HUES48 (cell line): ENCODE data around the gene KBTBD13.
A peak's percentile ranks its signal among the peaks of the same experiment; 100 is the strongest.

ENCODE experiments used
- H3K27ac ChIP-seq: one replicate; pipeline ENCODE4 v1.7.0; 2013; ENCODE audit warnings: low read depth, low read length, inconsistent platforms
- H3K27me3 ChIP-seq: 2 replicates; pipeline ENCODE4 v1.6.1; 2013; ENCODE audit warnings: mild to moderate bottlenecking, low read length; ENCODE audit not compliant: control insufficient read depth, insufficient read depth
- H3K36me3 ChIP-seq: 2 replicates; pipeline ENCODE4 v1.6.1; 2013; ENCODE audit warnings: low read length; ENCODE audit not compliant: control insufficient read depth, insufficient read depth
- H3K4me1 ChIP-seq: 2 replicates; pipeline ENCODE4 v1.6.1; 2013; ENCODE audit warnings: mild to moderate bottlenecking, low read length; ENCODE audit not compliant: control insufficient read depth, insufficient read depth
- H3K4me3 ChIP-seq: 2 replicates; pipeline ENCODE4 v1.5.1; 2013; ENCODE audit warnings: mild to moderate bottlenecking, low read depth, low read length
- H3K9ac ChIP-seq: 2 replicates; pipeline ENCODE4 v1.6.1; 2013; ENCODE audit warnings: mild to moderate bottlenecking, low read depth, low read length, moderate library complexity
- H3K9me3 ChIP-seq: 2 replicates; pipeline ENCODE4 v1.6.1; 2013; ENCODE audit warnings: low read length; ENCODE audit not compliant: control insufficient read depth, insufficient read depth

Gene KBTBD13

DNA sequence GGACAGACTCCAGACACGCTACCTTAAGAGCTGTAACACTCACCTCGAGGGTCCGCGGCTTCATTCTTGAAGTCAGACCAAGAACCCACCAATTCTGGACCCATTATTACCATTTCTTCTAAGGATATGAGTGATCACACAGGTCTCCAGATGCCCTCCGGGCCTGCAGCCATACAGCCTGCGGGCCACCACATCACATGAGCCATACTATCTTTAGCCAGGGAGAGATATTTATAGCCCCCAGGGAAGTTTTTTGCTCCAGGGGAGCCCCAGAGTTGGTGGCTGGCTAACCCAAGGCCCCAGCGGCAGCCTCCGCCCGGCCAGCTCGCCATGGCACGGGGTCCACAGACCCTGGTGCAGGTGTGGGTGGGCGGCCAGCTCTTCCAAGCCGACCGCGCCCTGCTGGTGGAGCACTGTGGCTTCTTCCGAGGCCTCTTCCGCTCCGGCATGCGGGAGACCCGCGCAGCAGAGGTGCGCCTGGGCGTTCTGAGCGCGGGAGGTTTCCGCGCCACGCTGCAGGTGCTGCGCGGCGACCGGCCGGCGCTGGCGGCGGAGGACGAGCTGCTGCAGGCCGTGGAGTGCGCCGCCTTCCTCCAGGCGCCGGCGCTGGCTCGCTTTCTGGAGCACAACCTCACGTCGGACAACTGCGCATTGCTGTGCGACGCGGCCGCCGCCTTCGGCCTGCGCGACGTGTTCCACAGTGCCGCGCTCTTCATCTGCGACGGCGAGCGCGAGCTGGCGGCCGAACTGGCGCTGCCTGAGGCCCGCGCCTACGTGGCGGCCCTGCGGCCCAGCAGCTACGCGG is at the start of gene KBTBD13:
KBTBD13 (plus strand) TSS at position 261 of the 805 bp plus-strand sequence; CDS start at position 331, 70 bp downstream.
- no peaks in the 10 kb centered on the region for H3K4me1 ChIP-seq
- H3K27ac ChIP-seq, result no peak within 1 kb of the TSS
- peaks cover 5% of the 10 kb centered on the region; the same call in 1 of the 2 replicates for H3K27me3 ChIP-seq
- H3K9me3 ChIP-seq, result no peaks in the 10 kb centered on the region
- no peak within 1 kb of the TSS for H3K9ac ChIP-seq
- no peaks in the 10 kb centered on the region for H3K36me3 ChIP-seq
- no peak within 1 kb of the TSS for H3K4me3 ChIP-seq

DNA sequence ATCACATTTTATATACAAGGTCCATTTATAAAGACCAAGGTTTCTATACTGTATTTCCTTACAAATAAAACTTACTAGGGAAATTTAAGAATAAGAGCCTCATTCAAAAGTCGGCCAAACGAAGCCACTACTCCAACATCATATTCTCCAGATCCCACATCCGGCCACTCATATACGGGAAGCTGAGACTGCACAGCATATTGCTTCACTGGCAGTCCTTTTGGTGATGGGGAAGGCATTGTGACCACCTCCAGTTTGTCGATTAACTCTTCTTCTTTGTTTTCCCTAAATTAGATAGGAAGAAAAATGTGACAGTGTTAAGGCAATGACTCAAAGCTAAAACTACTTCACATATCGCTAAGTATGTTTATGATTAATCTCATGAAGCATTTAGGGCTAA is 49.8 kb upstream of the KBTBD13 start:
- Histone ChIP-seq H3K9ac (no peak overlapping the region), H3K36me3 (peaks cover 42% of the 10 kb centered on the region), H3K27ac (no peak overlapping the region), H3K4me3 (no peak overlapping the region), H3K27me3 (no peaks in the 10 kb centered on the region), H3K9me3 (no peaks in the 10 kb centered on the region), H3K4me1 (peaks cover 5% of the 10 kb centered on the region; the same call in 1 of the 2 replicates)

DNA sequence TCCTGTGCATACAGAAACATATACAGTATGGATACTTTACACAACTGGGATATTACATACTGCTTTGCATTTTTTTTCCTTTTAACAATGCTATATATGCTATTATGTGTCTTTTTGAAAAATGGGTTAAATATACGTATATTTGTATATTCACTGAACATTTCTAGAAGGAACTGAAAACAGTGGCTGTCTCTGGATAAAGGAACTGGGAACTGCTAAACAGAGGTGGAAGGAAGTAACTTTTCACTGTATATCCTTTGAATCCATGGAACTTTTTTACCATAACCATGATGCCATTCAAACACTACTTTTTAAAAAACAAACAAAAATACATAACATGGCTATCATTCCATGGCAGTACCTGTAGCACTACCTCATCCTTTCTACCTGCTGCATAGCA is 49.0 kb upstream of the KBTBD13 start:
- H3K4me1 ChIP-seq, result peaks cover 5% of the 10 kb centered on the region; the same call in 1 of the 2 replicates
- H3K9ac ChIP-seq, result no peak overlapping the region
- no peak overlapping the region for H3K27ac ChIP-seq
- H3K27me3 ChIP-seq, result no peaks in the 10 kb centered on the region
- H3K9me3 ChIP-seq, result no peaks in the 10 kb centered on the region
- H3K36me3 ChIP-seq, result peaks cover 37% of the 10 kb centered on the region
- no peak overlapping the region for H3K4me3 ChIP-seq

DNA sequence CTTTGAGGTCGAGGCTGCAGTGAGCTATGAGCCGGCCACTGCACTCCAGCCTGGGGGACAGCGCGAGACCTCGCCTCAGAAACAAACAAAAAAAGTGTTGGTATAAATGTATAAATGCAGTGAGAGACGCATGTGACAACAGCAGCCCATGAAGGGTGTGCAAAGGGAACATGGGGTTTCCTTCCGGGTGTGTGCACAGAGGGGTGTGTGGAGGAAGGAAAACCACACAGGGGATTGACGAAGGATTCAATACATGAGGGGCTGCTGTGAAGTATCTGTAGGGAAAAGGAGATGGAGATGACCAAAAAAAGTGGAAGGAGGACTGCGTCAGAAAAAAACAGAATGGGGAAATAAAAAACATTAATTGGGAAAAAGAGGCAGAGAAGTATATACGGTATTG is 48.2 kb upstream of the KBTBD13 start:
- Histone ChIP-seq H3K4me1 (peaks cover 5% of the 10 kb centered on the region; the same call in 1 of the 2 replicates), H3K27me3 (no peaks in the 10 kb centered on the region), H3K9ac (no peak overlapping the region), H3K4me3 (peak overlapping the region; percentile 93), H3K27ac (no peak overlapping the region), H3K36me3 (peaks cover 31% of the 10 kb centered on the region), H3K9me3 (no peaks in the 10 kb centered on the region)

DNA sequence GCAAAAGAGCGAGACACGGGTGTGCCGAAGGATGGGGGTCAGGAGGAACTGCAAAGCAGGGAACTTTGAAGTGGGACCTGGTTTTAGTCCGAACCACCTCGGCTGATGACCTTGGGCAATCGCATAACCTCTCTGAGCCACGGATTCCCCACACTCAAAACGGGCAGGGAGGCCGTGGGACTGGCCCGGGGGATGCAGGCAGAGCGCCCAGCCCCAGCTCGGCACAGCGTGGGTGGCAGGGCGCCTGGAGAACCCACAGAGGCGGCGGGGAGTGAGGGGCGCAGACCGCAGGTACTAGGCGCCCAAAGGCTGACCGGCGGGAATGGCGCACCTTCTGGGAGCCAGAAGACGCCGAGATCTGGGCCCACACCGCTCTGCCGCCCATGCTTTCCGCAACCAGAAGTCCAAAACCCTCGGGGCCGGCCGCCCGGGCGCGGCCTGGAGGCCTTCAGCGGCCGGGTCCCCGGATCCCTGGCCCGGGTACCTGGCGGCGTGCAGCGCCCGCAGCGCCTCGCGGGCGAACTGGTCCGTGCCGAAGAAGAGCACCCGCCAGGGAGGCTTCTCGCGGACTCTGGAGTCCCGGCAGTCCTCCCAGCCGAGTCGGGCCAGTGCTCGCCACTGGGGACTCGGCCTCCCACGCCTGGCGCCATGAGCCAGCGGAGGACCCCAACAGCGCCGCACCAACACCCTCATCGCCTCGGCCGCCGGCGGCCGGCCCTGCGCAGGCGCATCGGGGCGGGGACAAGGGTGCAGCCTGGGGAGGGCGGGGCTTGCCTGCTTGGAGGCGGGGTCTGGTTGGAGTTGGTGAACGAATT is 47.4 kb upstream of the KBTBD13 start, which contains the start of gene MTFMT:
MTFMT (minus strand) TSS at position 719 of the 815 bp plus-strand sequence; CDS start at position 693, 26 bp downstream.
- H3K27me3 ChIP-seq, result no peaks in the 10 kb centered on the region
- peak within 1 kb of the TSS; percentile 50 for H3K27ac ChIP-seq
- peaks cover 5% of the 10 kb centered on the region; the same call in 1 of the 2 replicates for H3K4me1 ChIP-seq
- H3K9ac ChIP-seq, result peak within 1 kb of the TSS; percentile 76
- H3K9me3 ChIP-seq, result no peaks in the 10 kb centered on the region
- H3K4me3 ChIP-seq, result peak within 1 kb of the TSS; percentile 93
- H3K36me3 ChIP-seq, result peaks cover 28% of the 10 kb centered on the region

DNA sequence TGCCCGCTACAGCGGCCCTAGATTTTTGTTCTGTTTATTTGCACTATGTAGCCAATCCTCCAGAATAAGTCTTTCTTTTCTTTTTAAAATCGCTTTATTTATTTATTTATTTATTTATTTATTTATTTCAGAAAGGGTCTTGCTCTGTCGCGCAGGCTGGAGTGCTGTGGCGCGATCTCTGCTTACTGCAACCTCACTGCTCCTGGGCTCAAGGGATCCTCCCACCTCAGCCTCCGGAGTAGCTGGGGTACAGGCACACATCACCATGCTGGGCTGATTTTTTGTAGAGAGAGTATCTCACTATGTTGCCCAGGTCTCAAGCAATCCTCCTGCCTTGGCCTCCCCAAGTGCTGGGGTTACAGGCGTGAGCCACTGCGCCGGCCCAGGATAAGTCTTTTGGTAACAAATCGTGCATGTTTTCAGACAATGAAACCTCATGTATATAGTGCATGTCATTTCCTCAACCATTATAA is 46.8 kb upstream of the KBTBD13 start:
- Histone ChIP-seq H3K27me3 (no peaks in the 10 kb centered on the region), H3K4me1 (peaks cover 5% of the 10 kb centered on the region; the same call in 1 of the 2 replicates), H3K9ac (no peak overlapping the region), H3K9me3 (no peaks in the 10 kb centered on the region), H3K27ac (no peak overlapping the region), H3K4me3 (peak overlapping the region; percentile 93; the same call in 1 of the 2 replicates), H3K36me3 (peaks cover 22% of the 10 kb centered on the region)

DNA sequence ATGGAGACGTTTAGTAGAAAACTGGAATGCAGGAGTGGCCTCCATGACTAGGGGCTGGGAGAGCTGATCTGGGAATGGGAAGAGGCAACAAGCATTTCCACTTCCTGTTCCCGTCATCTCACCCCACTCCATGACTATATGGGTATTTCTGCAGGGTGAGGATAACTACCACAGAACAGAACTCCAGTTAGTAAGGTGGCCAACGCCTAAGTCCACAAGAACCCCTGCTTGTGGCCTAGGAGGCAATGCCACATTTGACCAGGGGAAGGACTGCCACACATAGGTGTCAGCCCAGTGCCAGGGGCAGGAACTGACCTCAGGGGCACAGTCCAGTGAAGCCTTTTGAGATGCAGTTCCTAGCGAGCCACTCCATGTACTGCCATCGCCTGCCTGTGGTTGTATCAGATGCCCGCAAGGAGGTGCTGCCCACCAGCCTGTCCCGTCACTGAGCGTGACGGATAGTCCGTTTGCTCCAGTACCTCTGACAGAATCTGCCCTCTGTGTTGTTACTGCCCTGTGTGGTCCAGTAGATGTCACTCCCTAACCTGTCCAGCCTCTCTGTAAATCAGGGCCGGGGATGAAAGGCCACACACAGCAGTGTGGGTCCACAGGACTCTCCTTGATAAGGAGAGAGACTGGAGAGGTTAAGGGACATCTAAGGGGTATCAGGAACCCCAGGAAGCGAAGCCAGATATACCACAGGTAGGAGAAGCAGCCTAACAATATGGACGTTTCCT is 43.6 kb upstream of the KBTBD13 start:
- Histone ChIP-seq H3K27me3 (no peaks in the 10 kb centered on the region), H3K4me3 (no peak overlapping the region), H3K9me3 (no peaks in the 10 kb centered on the region), H3K27ac (no peak overlapping the region), H3K4me1 (peaks cover 5% of the 10 kb centered on the region; the same call in 1 of the 2 replicates), H3K36me3 (no peaks in the 10 kb centered on the region), H3K9ac (no peak overlapping the region)

DNA sequence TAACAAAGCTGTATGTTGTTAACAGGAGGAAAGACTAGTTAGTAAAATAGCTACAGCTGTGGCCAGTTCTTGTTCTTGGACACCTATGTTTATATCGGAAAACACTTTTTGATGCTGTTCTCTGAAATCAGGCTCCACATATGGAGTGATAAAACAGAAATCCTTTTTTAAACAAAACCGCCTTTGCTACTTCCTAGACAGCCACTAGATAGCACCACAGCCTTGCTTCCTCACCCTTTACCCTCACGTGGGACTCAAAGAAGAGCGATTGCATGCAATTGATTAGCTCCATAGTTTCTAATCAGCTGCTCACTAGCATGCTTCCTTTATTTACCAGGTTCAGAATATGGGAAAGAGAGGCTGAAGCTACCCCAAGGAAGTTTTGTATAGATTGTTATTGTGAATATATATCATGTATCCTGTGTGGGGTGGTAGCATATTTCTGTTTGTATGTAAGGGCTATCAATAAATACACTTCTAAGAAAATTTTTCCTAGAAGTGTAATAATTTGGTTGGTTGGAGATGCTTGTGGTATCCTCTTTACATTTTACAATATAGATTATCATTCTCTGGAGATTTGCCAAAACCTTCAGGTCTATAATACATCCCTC is 42.8 kb upstream of the KBTBD13 start:
- H3K27me3 ChIP-seq, result no peaks in the 10 kb centered on the region
- H3K27ac ChIP-seq, result no peak overlapping the region
- no peaks in the 10 kb centered on the region for H3K9me3 ChIP-seq
- H3K4me3 ChIP-seq, result no peak overlapping the region
- no peaks in the 10 kb centered on the region for H3K36me3 ChIP-seq
- no peaks in the 10 kb centered on the region for H3K4me1 ChIP-seq
- no peak overlapping the region for H3K9ac ChIP-seq

DNA sequence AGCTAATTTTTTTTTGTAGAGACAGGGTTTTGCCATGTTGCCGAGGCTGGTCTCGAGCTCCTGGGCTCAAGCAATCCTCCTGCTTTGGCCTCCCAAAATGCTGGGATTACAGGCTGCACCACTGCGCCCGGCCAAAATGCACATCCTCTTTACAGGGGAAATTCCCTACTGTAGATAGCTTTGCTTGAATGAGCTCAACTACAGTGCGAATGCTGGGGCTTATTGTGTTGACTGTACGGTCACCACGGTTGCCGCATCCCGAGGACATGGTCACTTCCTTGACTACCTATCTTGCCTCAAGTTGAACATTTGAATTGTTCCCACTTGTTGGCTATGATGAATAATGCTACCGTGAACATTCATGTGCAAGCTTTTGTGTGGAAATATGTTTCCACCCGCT is 41.8 kb upstream of the KBTBD13 start:
- no peaks in the 10 kb centered on the region for H3K27me3 ChIP-seq

DNA sequence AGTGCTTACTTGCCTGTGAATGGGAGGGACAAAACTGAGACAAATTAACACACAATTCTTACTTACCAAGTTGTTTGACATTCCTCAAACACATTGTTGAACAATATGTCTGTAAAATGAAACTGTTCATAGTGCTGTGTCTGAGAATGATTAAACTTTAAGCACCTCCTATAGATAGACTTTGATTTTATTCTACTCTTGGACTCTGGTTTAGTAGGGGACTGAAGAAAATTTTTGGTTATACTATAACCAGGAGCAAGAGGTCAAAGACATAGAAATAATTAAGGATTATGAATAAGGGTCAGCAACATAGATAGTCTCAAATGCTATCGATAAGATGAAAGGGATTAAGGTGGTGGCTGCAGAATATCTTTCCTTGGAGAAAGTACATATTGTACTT is 39.2 kb upstream of the KBTBD13 start:
- Histone ChIP-seq H3K27ac (no peak overlapping the region), H3K9ac (no peak overlapping the region), H3K4me1 (no peaks in the 10 kb centered on the region), H3K36me3 (no peaks in the 10 kb centered on the region), H3K4me3 (no peak overlapping the region), H3K9me3 (no peaks in the 10 kb centered on the region), H3K27me3 (no peaks in the 10 kb centered on the region)

More for the DNA sequence above, 41.8 kb upstream of the KBTBD13 start:
- H3K4me3 ChIP-seq, result no peak overlapping the region
- H3K4me1 ChIP-seq, result no peaks in the 10 kb centered on the region
- H3K36me3 ChIP-seq, result no peaks in the 10 kb centered on the region
- no peak overlapping the region for H3K27ac ChIP-seq
- no peaks in the 10 kb centered on the region for H3K9me3 ChIP-seq
- no peak overlapping the region for H3K9ac ChIP-seq
